GM10266 (cell line): Measurements from ENCODE around the gene NHLRC2.
A peak's percentile ranks its signal among the peaks of the same experiment; 100 is the strongest.

Experiments used
- DNase-seq: peaks from one replicate; pipeline ENCODE4 v3.0.0; 2012; ENCODE audit errors: extremely low spot score
- TF ChIP-seq, protein P1 (sequence below): IDR thresholded peaks from 2 replicates; pipeline ENCODE4 v1.5.1; 2012; ENCODE audit warnings: mild to moderate bottlenecking, low read depth; ENCODE audit not compliant: control insufficient read depth, insufficient read depth; ENCODE audit errors: missing control alignments

The NHLRC2 gene

DNA sequence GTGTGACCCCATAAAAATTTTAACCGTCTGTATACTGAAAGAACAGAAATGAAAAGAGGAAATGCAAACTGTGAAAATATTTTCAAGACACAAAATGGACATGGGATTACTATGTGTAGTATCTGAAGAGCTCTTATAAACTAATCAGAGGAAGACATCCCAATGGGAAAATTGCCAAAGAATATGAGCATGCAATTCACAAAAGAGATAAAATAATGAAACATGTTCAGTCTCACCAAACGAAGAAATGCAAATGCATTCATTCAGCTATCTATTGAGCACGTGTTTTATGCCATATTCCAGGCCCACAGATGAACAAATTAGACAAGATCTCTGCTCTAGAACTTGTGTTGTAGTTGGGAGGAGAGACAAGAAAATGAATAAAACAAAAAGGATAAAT is 63.2 kb downstream of the NHLRC2 start:
- TF ChIP-seq, protein P1, sequence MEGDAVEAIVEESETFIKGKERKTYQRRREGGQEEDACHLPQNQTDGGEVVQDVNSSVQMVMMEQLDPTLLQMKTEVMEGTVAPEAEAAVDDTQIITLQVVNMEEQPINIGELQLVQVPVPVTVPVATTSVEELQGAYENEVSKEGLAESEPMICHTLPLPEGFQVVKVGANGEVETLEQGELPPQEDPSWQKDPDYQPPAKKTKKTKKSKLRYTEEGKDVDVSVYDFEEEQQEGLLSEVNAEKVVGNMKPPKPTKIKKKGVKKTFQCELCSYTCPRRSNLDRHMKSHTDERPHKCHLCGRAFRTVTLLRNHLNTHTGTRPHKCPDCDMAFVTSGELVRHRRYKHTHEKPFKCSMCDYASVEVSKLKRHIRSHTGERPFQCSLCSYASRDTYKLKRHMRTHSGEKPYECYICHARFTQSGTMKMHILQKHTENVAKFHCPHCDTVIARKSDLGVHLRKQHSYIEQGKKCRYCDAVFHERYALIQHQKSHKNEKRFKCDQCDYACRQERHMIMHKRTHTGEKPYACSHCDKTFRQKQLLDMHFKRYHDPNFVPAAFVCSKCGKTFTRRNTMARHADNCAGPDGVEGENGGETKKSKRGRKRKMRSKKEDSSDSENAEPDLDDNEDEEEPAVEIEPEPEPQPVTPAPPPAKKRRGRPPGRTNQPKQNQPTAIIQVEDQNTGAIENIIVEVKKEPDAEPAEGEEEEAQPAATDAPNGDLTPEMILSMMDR, result no peak
- no peak for DNase-seq

DNA sequence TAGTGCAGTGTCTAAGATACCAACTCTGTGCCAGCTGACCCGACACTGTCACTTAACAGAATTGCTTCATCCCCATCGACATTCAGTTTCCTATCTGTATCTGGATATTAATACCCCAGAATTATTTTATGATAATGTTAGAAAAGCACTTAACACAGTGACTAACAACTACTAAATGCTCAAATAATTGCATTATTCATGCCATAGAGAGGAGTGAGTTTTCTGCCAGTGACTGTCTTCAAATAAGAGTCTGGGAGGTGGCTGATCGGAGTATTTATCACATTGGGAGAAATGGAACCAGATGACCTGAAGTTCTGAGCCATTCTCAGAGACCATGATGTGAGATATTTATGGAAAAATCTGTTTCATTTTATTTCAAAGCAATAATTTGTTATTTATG is 65.7 kb downstream of the NHLRC2 start:
- TF ChIP-seq, protein P1, result no peak
- no peak for DNase-seq

DNA sequence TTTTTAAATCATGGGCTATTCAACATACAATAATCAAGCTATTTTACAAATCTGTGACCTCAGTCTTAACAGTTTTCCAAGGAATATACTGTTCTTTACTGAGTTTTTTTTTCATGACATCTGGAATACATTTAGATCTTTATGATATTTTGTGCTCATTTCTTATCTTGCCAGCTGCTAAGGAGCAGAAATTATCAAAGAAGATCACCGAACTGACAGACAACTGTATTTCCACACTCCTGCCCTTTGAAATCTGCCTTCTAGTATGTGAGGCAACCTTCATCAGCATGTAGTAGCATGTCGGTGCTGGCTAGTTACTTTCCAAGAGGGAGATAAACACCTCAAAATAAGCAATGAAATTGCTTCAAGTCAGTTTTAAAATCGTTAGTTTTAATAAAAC is 66.4 kb downstream of the NHLRC2 start:
- DNase-seq, result no peak
- TF ChIP-seq, protein P1, result no peak

DNA sequence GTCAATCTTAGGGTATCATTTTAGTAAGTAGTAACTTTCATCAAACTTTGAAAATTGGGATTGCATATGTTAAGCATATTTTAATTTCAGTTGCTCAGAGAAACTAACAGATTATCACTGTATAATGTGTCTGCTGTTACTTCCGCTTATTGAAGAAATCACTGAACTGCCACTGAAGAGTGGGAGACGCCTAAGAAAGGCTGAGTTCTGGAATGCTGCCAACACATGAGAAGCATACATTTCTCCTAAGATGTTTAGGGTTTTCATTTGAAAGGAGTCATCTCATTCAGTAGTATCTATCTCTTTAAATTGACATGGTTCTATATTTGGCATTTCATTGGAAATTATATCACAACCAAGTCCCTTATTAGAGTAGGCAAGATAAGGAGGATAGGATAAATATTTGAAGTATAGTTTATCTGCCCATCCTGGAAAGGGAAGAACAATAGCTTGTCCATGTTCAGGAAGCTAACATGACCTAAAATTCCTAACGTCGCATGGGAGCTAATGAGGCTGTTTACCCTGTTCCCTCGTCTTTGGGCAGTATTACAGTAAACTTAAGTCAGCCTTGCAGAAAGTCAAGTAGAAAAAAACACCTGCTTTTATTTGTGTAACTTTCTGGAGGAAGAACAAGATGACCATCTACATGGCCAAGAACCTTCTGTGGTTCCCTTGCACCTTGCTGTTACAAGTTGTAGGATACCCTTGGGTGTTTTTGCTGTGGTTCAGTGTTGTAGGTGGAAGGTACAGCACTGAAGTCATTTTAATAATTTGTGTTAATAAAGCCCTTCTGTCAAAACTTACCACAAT is 67.3 kb downstream of the NHLRC2 start:
- TF ChIP-seq, protein P1, result no peak
- DNase-seq, result no peak

DNA sequence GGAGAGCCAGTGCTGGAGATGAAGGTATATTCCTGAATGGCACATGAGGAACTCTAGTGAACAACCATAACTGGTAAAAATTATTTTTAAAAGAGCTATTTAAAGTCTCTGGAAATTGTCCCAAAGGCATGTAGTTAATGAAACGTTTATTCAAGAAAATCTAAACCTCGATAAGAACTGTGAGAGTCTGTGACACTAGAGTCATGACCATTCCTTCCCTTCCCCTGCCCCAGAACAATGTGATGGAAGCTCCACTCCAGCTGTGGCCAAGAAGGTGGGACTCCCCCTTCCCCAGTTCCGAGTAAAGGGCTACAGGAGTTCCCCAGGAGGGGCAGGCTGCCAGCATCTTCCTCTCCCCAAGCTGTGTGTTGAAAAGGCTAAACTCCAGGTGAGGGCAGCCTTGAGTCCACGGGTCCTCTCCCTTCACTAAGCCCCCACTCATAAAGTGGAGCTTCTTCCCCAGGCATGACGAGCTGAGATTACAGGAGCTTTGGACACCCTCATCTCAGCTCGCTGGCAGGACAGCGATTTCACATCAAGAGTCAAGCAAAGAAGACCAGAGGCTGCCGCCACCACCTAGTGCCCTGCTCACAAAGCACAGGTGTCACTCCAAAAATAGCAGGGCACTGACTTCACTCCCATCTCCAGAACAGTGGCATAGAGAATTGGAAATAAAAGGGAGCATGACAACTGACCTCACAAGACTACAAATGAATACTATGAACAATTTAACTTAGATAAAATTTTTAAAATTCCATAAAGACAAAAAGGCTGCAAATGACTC is 68.5 kb downstream of the NHLRC2 start:
- TF ChIP-seq, protein P1, result peak; percentile 2
- DNase-seq, result no peak

DNA sequence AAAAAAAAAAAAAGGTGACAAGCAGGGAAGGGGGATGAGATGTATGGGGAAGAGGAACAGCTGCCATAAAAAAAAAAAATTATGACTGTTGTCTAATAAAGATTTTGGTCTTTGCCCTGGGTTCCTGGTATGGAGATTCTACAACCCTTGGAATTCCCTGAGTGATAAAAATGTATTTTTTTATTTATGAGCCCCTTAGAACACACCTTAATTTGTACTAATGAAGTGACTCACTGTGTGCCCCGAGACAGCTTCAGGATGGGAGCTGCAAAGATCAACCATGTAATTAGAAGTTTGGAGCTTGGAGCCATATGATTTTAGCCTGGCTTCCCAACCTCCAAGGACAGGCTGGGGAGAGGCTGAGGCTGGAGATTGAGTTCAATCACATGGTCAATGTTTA is 69.7 kb downstream of the NHLRC2 start:
- no peak for DNase-seq
- TF ChIP-seq, protein P1, result no peak

DNA sequence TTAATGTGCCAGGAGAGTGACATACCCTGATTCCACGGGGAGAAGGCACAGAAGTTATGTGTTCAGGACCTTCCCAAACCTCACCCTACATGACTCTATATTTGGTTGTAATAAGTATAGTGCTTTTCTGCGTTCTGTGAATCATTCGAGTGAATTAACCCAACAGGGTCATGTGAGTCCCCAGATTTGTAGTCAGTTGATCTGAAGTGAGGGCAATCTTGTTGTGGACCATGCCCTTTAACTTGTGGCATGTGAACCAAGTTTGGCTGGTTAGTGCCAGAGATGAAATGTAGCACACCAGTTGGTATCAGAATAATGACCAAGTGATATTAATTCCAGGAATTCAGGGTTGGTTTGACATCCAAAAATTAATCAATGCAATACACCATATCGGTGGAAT is 70.2 kb downstream of the NHLRC2 start:
- DNase-seq, result no peak
- TF ChIP-seq, protein P1, result no peak
